Prostate gland (tissue), 2 donors: ENCODE results near the gene MYH9. TPM values are rescaled to one million over a fixed set of nuclear protein-coding genes. Genes with fewer than 3 reads are reported as not detected.

Experiments
- DNase-seq: peaks from one replicate; pipeline ENCODE4 v3.0.0-alpha.2; 2019; ENCODE audit warnings: low spot score
- H3K27ac ChIP-seq, 2 donors: fragments of 200-600 bp; sonication (generic); 2 replicates each; pipeline ENCODE4 v1.5.1; 2017 to 2019
- H3K27me3 ChIP-seq: fragments of 200-600 bp; sonication (generic); replicated peaks from 2 replicates; pipeline ENCODE4 v1.5.1; 2019; ENCODE audit not compliant: insufficient read depth
- H3K36me3 ChIP-seq, 2 donors: fragments of 200-600 bp; sonication (generic); 1 replicate in 1 of 2; 2 replicates in 1 of 2; pipeline versions ENCODE4 v1.5.1 to v1.8.1; 2017 to 2019
- H3K4me1 ChIP-seq: fragments of 200-600 bp; sonication (generic); replicated peaks from 2 replicates; pipeline ENCODE4 v1.5.1; 2019
- H3K4me3 ChIP-seq, 2 donors: fragments of 200-600 bp; sonication (generic); 2 replicates each; pipeline ENCODE4 v1.5.1; 2017 to 2019
- H3K9me3 ChIP-seq: fragments of 200-600 bp; sonication (generic); 2 replicates; pipeline ENCODE4 v1.5.1; 2017
- POLR2A ChIP-seq: fragments of 450-650 bp; IDR thresholded peaks from one replicate; pipeline ENCODE4 v1.6.1; 2016; ENCODE audit warnings: antibody characterized with exemption, mild to moderate bottlenecking
- POLR2AphosphoS5 ChIP-seq: sonication (generic); formaldehyde crosslinking; IDR thresholded peaks from one replicate; pipeline ENCODE4 v1.6.1; 2017; ENCODE audit warnings: antibody characterized with exemption
- WGBS: methylation state at CpG from one replicate; pipeline ENCODE4 v1.1.5; 2018; 5-methylcytosine and 5-hydroxymethylcytosine counted together
- intact Hi-C: fragments of 100-400 bp; cut with DNase I; formaldehyde crosslinking; loops from one replicate; pipeline ENCODE4 v1.14.2; 2022
- total RNA-seq, 2 donors: library from RNA; depleted of rRNA; stranded (reverse); fragments of >200 nt; gene quantifications; one replicate each; pipeline ENCODE4 v1.1.0, GENCODE V29; 2016
- TF ChIP-seq, protein P1 (sequence below), 4 experiments: fragments of 200-600 bp in 2 of 4; fragments of 450-650 bp in 2 of 4; sonication (generic) in 2 of 4; IDR thresholded peaks; 1 replicate in 3 of 4; 2 replicates in 1 of 4; pipeline ENCODE4 v1.5.1; 2016 to 2019; ENCODE audit warnings: antibody characterized with exemption in 4 of 4, mild to moderate bottlenecking in 2 of 4, moderate library complexity in 2 of 4

The MYH9 gene
- total RNA-seq, 2 donors from 2014 or later, result 295 to 329 TPM

DNA sequence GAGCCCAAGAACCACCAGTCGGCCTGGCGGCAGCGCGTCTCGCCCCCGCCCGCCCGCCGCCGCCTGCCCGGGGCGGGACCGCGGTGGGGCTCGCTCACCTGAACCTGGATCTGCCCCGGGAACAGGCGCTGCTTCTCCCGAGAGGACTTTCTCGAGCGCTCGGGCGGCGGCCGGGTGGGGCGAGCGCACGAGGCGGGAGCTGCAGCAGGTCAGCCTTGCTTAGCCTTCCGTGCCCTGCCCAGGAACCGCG is 133 bp downstream of the MYH9 start:
- H3K36me3 ChIP-seq, result no peaks in the 10 kb centered on the region

DNA sequence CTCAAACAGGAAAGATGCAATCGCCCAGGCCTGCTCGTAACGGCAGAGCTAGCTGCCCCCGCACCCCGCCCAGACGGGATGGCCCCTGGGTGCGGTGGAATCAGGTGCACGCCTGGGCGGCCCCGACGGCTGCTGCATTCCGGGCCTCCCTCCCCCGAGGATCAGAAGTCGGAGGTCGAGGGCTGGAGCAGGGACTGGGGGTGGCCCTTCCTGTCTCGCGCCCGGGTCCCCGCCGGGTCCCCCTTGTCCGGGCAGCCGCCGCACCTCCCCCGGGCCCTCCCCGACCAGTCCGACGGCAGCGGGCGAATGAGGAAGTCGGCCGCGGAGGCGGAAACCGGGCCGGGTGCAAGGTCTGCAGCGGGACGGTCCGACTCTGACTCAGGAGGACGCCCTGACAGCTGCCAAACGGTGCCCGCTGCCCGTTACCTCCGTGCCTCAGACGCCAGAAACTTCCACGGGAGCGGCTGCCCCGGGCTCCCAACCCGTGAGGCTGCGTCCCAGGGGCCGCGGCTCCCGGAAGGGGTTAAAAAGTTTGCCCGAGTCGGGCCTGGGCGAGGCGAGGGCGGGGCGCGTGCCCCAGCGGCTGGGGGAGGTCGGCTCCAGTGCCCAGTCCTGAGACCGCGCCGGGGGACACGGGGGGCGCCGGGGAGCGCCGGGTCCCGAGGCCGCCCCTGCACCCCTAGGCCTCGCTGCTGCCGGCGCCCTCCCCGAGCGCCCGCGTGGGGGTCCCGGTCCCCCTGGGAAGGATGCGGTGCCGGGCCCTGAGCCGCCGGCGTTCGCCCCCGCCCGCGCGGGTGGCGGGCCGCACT is 663 bp downstream of the MYH9 start:
- no peaks in the 10 kb centered on the region for H3K36me3 ChIP-seq
- no peak for TF ChIP-seq POLR2AphosphoS5
- TF ChIP-seq, protein P1, sequence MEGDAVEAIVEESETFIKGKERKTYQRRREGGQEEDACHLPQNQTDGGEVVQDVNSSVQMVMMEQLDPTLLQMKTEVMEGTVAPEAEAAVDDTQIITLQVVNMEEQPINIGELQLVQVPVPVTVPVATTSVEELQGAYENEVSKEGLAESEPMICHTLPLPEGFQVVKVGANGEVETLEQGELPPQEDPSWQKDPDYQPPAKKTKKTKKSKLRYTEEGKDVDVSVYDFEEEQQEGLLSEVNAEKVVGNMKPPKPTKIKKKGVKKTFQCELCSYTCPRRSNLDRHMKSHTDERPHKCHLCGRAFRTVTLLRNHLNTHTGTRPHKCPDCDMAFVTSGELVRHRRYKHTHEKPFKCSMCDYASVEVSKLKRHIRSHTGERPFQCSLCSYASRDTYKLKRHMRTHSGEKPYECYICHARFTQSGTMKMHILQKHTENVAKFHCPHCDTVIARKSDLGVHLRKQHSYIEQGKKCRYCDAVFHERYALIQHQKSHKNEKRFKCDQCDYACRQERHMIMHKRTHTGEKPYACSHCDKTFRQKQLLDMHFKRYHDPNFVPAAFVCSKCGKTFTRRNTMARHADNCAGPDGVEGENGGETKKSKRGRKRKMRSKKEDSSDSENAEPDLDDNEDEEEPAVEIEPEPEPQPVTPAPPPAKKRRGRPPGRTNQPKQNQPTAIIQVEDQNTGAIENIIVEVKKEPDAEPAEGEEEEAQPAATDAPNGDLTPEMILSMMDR (IDR thresholded peaks at IDR 0.05), result peak in 1 of 4 experiments; percentile 2
- TF ChIP-seq POLR2A, result peak; percentile 29
- peaks cover 14% of the 10 kb centered on the region for H3K4me1 ChIP-seq
- no peaks in the 10 kb centered on the region for H3K27me3 ChIP-seq
- H3K4me3 ChIP-seq, result peak overlapping the region; percentile 99
- H3K27ac ChIP-seq, result peak overlapping the region; percentile 99 to 100
- intact Hi-C loops, result loop anchor here (2.0 to 5.0 kb wide), 2 partner anchors 58 to 80 kb away; no protein-coding TSS in a partner anchor
- DNase-seq, result peak; percentile 44
- no peaks in the 10 kb centered on the region for H3K9me3 ChIP-seq
- under 1% methylated on average over 58 of the region's 91 CpGs for WGBS

More for the DNA sequence above, 133 bp downstream of the MYH9 start:
- TF ChIP-seq POLR2A (peak; percentile 100), POLR2AphosphoS5 (no peak)
- no peak for DNase-seq
- peak overlapping the region; percentile 99 for H3K4me3 ChIP-seq
- intact Hi-C loops, result loop anchor here (2.0 to 5.0 kb wide), 2 partner anchors 59 to 80 kb away; no protein-coding TSS in a partner anchor
- peak overlapping the region; percentile 99 to 100 for H3K27ac ChIP-seq
- WGBS, result 0% methylated on average over 3 of the region's 31 CpGs
- peaks cover 14% of the 10 kb centered on the region for H3K4me1 ChIP-seq
- H3K9me3 ChIP-seq, result no peaks in the 10 kb centered on the region
- H3K27me3 ChIP-seq, result no peaks in the 10 kb centered on the region

DNA sequence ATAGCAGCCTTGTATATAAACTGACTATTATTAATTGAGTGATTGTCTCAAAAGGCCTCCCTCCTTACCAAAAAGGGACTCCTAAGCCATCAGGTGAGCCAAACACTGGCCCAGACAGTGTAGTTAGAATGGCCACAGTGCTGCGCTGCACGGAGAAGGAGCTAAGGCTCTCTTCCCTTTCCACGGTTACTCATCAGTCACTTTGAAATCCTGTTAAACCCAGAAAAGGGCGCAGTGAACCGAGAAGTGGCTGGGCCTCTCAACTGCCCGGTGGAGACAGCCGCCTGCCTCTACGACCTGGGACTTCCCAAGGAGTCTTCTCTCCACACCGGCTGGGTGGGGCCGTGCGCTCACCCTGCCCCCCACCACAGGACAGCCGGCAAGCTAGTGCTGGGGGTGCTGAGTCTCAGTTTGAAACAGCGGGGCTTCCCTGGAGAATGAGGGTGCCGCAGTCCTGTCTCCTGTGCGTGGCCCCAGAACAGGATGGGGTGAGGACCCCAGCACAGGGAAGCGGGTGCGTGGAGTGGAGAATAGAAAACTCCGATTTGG is 1.3 kb downstream of the MYH9 start:
- Histone ChIP-seq H3K27ac (peak overlapping the region; percentile 99 to 100), H3K36me3 (no peaks in the 10 kb centered on the region), H3K27me3 (no peaks in the 10 kb centered on the region), H3K9me3 (no peaks in the 10 kb centered on the region), H3K4me3 (peak overlapping the region; percentile 99), H3K4me1 (peaks cover 14% of the 10 kb centered on the region)
- intact Hi-C loops, result loop anchor here (2.0 to 5.0 kb wide), 2 partner anchors 58 to 81 kb away; no protein-coding TSS in a partner anchor
- TF ChIP-seq POLR2AphosphoS5, result peak; percentile 24
- TF ChIP-seq, protein P1 (IDR thresholded peaks at IDR 0.05), result no peak
- TF ChIP-seq POLR2A, result peak; percentile 45
- under 1% methylated on average over 18 of the region's 18 CpGs for WGBS
- peak; percentile 44 for DNase-seq

DNA sequence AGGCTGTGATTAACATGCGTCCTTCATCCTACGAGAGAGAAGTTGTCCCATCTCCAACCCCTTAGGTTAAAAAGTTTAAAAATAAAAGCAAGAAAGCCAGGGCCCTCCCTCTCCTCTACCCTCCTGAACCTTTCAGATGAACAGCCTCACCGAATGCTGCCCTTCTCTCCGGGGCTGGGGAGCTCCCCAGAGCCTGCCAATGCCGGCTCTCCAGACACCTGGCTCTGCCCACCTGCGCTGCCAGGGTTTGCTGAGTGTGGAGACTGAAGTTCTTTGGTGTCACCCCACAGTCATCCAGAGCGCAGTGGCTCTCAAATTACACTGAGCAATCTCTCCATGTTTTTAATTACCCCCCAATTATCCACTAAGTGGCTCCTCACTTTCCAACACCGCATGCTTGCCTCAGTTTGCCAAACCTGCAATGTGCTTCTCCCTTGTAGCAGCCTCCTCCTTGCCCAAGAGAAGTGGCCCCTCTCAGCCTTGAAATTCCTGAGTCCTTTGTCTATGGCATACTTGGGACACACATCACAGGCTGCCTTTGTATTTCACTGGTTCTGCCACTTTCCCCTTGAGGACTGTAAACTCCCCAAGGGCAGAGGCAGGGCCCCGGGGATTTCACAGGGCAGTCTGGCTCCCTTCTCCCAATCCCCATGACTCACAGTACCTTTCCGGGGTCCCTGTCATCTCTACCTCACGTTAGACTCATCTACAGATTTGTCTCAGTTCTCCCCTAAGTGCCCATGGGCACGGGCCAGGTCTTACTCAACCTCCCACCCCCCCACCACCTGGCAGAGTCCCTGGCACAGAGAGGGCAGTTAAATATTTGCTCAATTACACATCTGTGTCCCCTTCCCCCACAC is 2.0 kb downstream of the MYH9 start:
- DNase-seq, result peak; percentile 89
- H3K4me1 ChIP-seq, result peaks cover 14% of the 10 kb centered on the region
- no peaks in the 10 kb centered on the region for H3K36me3 ChIP-seq
- H3K27me3 ChIP-seq, result no peaks in the 10 kb centered on the region
- peak overlapping the region; percentile 99 for H3K4me3 ChIP-seq
- TF ChIP-seq POLR2A (no peak), POLR2AphosphoS5 (peak; percentile 65)
- TF ChIP-seq, protein P1 (IDR thresholded peaks at IDR 0.05), result peak in 1 of 4 experiments; percentile 13
- no peaks in the 10 kb centered on the region for H3K9me3 ChIP-seq
- intact Hi-C loops, result loop anchor here (2.0 to 5.0 kb wide), 2 partner anchors 57 to 82 kb away; no protein-coding TSS in a partner anchor
- peak overlapping the region; percentile 99 to 100 for H3K27ac ChIP-seq
- 4% methylated on average over 12 of the region's 12 CpGs for WGBS
